ENCODE results near the gene ADGRG6. TPM values are rescaled to one million over a fixed set of nuclear protein-coding genes. Genes with fewer than 3 reads are reported as not detected.

Gene ADGRG6
- total and polyA plus RNA-seq, 2 donors from 2014 or later, result 2.6 to 32.8 TPM

- TF ChIP-seq CTCF (IDR thresholded peaks at IDR 0.05; ENCODE audit: borderline replicate concordance, extremely low read depth, insufficient read depth), result no peak
- no peak for FAIRE-seq
- no peaks in the 10 kb centered on the region for H3K9me3 ChIP-seq (ENCODE audit: control insufficient read depth in 2 of 3, insufficient read depth in 1 of 3, low read length in 3 of 3)
- H3K27me3 ChIP-seq (ENCODE audit: control insufficient read depth, insufficient read depth, low read length), result no peaks in the 10 kb centered on the region
- intact Hi-C loops (cut with DNase I), result no loop called here
- no peaks in the 10 kb centered on the region for H3K4me1 ChIP-seq (ENCODE audit: control insufficient read depth in 2 of 3, insufficient read depth in 2 of 3, low read depth in 1 of 3, low read length in 3 of 3)
- no peaks in the 10 kb centered on the region for H3K36me3 ChIP-seq (ENCODE audit: control insufficient read depth in 2 of 3, insufficient read depth in 3 of 3, low read length in 3 of 3)
- no peak overlapping the region for H3K4me3 ChIP-seq (ENCODE audit: low read length in 3 of 3)
- H3K27ac ChIP-seq (ENCODE audit: low read depth in 2 of 2, low read length in 2 of 2), result no peak overlapping the region
- no peak overlapping the region for H3K9ac ChIP-seq (ENCODE audit: low read length in 3 of 3)
- DNase-seq, result no peak
Measured at GRCh38 chr6:142313284-142313683, 11.5 kb downstream of the ADGRG6 start.

- Histone ChIP-seq H3K27me3 (ENCODE audit: control insufficient read depth, insufficient read depth, low read length) (no peaks in the 10 kb centered on the region), H3K9ac (ENCODE audit: low read length in 3 of 3) (no peak overlapping the region), H3K4me3 (ENCODE audit: low read length in 3 of 3) (no peak overlapping the region), H3K36me3 (ENCODE audit: control insufficient read depth in 2 of 3, insufficient read depth in 3 of 3, low read length in 3 of 3) (no peaks in the 10 kb centered on the region), H3K9me3 (ENCODE audit: control insufficient read depth in 2 of 3, insufficient read depth in 1 of 3, low read length in 3 of 3) (no peaks in the 10 kb centered on the region), H3K27ac (ENCODE audit: low read depth in 2 of 2, low read length in 2 of 2) (no peak overlapping the region), H3K4me1 (ENCODE audit: control insufficient read depth in 2 of 3, insufficient read depth in 2 of 3, low read depth in 1 of 3, low read length in 3 of 3) (no peaks in the 10 kb centered on the region)
- DNase-seq (no peak), FAIRE-seq (no peak)
- no peak for TF ChIP-seq CTCF (IDR thresholded peaks at IDR 0.05; ENCODE audit: borderline replicate concordance, extremely low read depth, insufficient read depth)
- intact Hi-C loops (cut with DNase I), result no loop called here
Measured at GRCh38 chr6:142316791-142317368, 15.1 kb downstream of the ADGRG6 start.

- Histone ChIP-seq H3K36me3 (ENCODE audit: control insufficient read depth in 2 of 3, insufficient read depth in 3 of 3, low read length in 3 of 3) (no peaks in the 10 kb centered on the region), H3K9ac (ENCODE audit: low read length in 3 of 3) (no peak overlapping the region), H3K27ac (ENCODE audit: low read depth in 2 of 2, low read length in 2 of 2) (no peak overlapping the region), H3K9me3 (ENCODE audit: control insufficient read depth in 2 of 3, insufficient read depth in 1 of 3, low read length in 3 of 3) (no peaks in the 10 kb centered on the region), H3K4me3 (ENCODE audit: low read length in 3 of 3) (no peak overlapping the region), H3K27me3 (ENCODE audit: control insufficient read depth, insufficient read depth, low read length) (no peaks in the 10 kb centered on the region), H3K4me1 (ENCODE audit: control insufficient read depth in 2 of 3, insufficient read depth in 2 of 3, low read depth in 1 of 3, low read length in 3 of 3) (no peaks in the 10 kb centered on the region)
- intact Hi-C loops (cut with DNase I), result no loop called here
- no peak for DNase-seq
- TF ChIP-seq CTCF (IDR thresholded peaks at IDR 0.05; ENCODE audit: borderline replicate concordance, extremely low read depth, insufficient read depth), result no peak
- FAIRE-seq, result no peak
Measured at GRCh38 chr6:142318714-142319113, 16.9 kb downstream of the ADGRG6 start.

GRCh38 chr6:142320366-142320765 is 18.6 kb downstream of the ADGRG6 start:
- Histone ChIP-seq H3K9ac (ENCODE audit: low read length in 3 of 3) (no peak overlapping the region), H3K4me1 (ENCODE audit: control insufficient read depth in 2 of 3, insufficient read depth in 2 of 3, low read depth in 1 of 3, low read length in 3 of 3) (no peaks in the 10 kb centered on the region), H3K4me3 (ENCODE audit: low read length in 3 of 3) (no peak overlapping the region), H3K36me3 (ENCODE audit: control insufficient read depth in 2 of 3, insufficient read depth in 3 of 3, low read length in 3 of 3) (no peaks in the 10 kb centered on the region), H3K27me3 (ENCODE audit: control insufficient read depth, insufficient read depth, low read length) (no peaks in the 10 kb centered on the region), H3K9me3 (ENCODE audit: control insufficient read depth in 2 of 3, insufficient read depth in 1 of 3, low read length in 3 of 3) (no peaks in the 10 kb centered on the region), H3K27ac (ENCODE audit: low read depth in 2 of 2, low read length in 2 of 2) (no peak overlapping the region)
- FAIRE-seq (no peak), DNase-seq (no peak)
- intact Hi-C loops (cut with DNase I), result no loop called here
- no peak for TF ChIP-seq CTCF (IDR thresholded peaks at IDR 0.05; ENCODE audit: borderline replicate concordance, extremely low read depth, insufficient read depth)

Measured in kidney (tissue), 14 donors.